ENCODE measurements around the gene LGALS7.
"Not testable (repeated sequence)": the region's sequence is repeated elsewhere in the genome, so short reads cannot be mapped to it uniquely, and the experiment has no call there.

Gene LGALS7

GRCh38 chr19:38770228-38770948 is 2.9 kb downstream of the LGALS7 start:
- not testable (repeated sequence) for DNase-seq

- DNase-seq, result peak; percentile 76 to 79
Measured at GRCh38 chr19:38769635-38770211, 3.6 kb downstream of the LGALS7 start.

DNA sequence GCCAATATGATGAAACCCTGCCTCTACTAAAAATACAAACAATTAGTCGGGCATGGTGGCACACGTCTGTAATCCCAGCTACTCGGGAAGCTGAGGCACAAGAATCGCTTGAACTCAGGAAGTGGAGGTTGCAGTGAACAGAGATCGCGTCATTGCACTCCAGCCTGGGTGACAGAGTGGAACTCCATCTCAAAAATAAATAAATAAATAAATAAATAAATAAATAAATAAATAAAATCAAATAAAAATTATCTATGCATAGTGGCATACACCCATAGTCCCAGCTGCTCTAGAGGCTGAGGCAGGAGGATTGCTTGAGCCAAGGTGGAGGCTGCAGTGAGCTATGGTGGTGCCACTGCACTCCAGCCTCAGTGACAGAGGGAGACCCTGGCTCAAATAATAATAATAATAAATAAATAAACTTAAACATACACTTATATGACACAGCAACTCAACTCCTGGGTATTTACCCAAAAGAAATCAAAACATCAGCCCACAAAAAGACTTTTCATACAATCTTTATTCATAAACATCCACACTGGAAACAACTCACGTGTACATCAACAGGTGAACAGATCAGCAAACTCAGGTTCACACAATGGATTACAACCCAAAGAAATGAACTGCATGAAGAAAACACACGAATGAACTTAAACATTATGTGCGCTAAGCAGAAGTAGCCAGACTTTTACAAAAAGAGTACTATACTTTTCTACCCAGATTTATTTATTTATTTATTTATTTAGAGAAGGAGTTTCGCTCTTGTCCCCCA is 6.9 kb downstream of the LGALS7 start:
- DNase-seq, result no peak

- DNase-seq, result no peak
Measured at GRCh38 chr19:38765214-38765613, 8.1 kb downstream of the LGALS7 start.

DNA sequence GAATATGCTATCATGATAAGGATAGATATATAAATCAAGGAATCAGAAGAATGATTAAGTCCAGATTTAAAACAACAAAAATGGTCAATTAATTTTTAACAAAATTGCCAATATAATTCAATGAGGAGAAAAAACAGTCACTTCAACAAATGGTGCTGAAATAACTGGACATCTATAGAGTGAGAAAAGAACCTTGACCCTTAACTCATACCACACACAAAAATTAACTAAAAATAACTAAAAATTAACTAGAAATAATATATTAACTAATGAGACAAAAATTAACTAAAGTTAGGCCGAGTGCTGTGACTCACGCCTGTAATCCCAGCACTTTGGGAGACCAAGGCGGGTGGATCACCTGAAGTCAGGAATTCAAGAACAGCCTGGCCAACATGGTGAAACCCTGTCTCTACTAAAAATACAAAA is 9.5 kb downstream of the LGALS7 start:
- DNase-seq, result no peak

DNA sequence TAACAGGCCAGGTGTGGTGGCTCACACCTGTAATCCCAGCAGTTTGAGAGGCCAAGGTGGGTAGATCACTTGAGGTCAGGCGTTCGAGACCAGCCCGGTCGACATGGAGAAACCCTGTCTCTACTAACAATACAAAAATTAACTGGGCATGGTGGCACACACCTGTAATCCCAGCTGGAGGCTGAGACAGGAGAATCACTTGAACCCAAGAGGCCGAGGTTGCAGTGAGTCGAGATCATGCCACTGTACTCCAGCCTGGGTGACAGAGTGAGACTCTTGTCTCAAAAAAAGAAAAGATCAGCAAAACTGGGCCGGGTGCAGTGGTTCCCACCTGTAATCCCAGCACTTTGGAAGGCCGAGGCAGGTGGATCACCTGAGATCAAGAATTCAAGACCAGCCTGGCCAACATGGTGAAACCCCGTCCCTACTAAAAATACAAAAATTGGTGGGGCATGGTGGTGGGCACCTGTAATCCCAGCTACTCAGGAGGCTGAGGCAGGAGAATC is 11.4 kb downstream of the LGALS7 start:
- DNase-seq, result not testable (repeated sequence)

DNA sequence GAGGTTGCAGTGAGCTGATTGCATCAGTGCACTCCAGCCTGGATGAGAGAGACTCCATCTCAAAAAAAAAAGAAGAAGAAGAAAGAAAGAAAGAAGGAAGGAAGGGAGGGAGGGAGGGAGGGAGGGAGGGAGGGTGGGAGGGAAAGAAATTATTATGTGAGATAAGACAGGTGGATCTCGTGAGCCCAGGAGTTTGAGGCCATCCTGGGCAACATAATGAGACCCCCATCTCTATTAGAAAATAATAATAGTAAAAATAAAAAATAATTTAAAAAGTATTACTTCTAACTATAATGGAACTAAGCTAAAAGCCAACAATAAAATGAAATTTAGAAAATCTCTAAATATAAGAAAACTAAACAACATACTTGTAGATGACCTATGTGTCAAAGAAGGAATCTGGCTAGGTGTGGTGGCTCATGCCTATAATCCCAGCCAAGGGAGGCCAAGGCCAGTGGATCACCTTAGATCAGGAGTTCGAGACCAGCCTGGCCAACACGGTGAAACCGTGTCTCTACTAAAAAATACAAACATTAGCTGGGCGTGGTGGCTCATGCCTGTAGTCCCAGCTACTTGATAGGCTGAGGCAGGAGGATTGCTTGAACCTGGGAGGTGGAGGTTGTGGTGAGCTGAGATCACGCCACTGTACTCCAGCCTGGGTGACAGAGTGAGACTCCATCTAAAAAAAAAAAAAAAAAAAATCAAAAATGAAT is 12.4 kb downstream of the LGALS7 start:
- DNase-seq, result not testable (repeated sequence)

DNA sequence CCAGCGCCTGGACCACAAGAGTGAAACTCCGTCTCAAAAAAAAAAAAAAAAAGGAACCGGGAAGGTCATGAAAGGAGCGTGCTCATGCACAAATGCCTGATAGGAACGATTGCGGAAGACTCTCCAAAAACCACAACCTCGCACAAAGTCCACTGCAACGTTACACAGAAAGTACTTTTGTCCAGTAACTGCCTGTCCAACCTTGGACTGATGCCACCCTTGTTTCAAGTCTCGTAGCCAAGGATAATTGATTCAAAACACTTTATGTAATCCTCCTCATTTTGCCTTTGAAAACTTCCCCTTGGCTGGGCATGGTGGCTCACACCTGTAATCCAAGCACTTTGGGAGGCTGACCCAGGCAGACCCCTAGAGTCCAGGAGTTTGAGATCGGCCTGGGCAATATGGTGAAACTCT is 13.7 kb downstream of the LGALS7 start:
- no peak for DNase-seq

DNA sequence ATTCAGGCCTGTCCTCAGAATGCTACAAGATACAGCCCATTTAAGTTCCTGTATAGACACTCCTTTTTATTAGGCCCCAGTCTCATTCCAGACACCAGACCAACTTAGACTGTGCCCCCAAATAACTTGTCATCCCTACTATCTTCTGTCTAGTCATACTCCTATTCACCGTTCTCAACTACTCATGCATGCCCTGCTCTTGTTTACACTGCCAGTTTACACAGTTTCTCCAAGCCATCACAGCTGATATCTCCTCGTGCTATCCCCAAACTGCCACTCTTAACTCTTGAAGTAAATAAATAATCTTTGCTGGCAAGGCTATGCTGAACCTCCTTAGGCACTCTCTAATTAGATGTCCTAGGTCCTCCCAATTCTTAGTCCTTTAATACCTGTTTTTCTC is 19.1 kb downstream of the LGALS7 start:
- not testable (repeated sequence) for DNase-seq

DNA sequence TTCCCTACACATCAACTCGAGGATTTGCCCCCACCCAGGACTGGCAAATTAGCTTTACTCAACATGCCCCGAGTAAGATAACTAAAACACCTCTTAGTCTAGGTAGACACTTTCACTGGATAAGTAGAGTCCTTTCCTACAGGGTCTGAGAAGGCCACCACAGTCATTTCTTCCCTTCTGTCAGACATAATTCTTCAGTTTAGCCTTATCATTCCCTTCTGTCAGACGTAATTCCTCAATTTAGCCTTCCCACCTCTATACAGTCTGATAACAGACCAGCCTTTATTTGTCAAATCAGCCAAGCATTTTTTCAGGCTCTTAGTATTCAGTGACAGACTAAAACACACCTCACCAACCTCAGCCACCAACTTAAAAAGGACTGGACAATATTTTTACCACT is 19.5 kb downstream of the LGALS7 start:
- DNase-seq, result not testable (repeated sequence)

- no peak for DNase-seq
Measured at GRCh38 chr19:38745316-38745715, 28.0 kb downstream of the LGALS7 start.

DNA sequence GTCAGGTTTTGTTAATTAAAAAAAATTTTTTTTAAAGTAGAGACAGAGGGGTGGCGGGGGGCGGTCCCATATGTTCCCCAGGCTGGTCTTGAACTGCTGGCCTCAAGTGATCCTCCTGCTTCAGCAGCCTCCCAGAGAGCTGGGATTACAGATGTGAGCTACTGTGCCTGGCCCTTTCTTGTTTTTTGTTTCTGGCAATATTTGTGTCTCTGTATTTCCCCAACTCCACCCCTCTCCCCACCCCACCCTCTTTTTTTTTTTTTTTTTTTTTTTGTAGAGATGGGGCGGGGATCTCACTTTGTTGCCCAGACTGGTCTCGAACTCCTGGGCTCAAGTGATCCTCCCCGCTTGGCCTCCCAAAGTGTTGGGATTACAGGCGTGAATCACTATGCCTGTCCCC is 28.4 kb downstream of the LGALS7 start:
- DNase-seq, result no peak

- no peak for DNase-seq
Measured at GRCh38 chr19:38744298-38744681, 29.0 kb downstream of the LGALS7 start, which contains the start of gene CAPN12. CAPN12 (minus strand) TSS chr19:38744474; CDS start chr19:38744165, 309 bp downstream.

DNA sequence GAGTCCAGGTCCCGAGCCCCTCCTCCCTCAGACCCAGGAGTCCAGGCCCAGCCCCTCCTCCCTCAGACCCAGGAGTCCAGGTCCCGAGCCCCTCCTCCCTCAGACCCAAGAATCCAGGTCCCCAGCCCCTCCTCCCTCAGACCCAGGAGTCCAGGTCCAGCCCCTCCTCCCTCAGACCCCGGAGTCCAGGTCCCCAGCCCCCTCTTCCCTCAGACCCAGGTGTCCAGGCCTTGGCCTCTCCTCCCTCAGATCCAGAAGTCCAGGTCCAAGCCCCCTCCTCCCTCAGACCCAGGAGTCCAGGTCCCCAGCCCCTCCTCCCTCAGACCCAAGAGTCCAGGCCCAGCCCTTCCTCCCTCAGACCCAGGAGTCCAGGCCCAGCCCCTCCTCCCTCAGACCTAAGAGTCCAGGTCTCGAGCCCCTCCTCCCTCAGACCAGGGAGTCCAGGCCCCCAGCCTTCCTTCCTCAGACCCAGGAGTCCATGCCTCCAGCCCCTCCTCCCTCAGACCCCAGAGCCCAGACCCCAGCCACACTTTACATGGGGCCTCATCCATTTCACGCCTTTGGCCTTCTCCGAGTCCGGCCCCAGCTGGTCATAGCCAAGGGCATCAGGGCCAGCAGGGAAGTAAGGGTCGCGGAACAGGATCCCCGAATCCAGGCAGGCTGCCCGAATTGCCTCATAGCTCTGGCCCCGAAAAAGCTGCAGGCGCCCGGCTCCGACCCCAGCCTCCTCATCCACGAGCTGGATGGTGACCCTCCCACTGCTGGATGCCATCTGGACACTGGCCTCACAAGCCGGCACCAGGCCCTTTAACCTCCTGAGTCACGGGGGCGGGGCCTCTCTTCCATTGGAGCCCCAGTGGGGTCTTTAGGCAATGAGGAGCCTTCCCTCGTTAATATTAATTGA is 29.7 kb downstream of the LGALS7 start:
- DNase-seq, result no peak

GRCh38 chr19:38742906-38743305 is 30.4 kb downstream of the LGALS7 start:
- DNase-seq, result no peak

- DNase-seq, result no peak
Measured at GRCh38 chr19:38742296-38742695, 31.0 kb downstream of the LGALS7 start.

GRCh38 chr19:38741670-38742069 is 31.6 kb downstream of the LGALS7 start:
- DNase-seq, result no peak

DNA sequence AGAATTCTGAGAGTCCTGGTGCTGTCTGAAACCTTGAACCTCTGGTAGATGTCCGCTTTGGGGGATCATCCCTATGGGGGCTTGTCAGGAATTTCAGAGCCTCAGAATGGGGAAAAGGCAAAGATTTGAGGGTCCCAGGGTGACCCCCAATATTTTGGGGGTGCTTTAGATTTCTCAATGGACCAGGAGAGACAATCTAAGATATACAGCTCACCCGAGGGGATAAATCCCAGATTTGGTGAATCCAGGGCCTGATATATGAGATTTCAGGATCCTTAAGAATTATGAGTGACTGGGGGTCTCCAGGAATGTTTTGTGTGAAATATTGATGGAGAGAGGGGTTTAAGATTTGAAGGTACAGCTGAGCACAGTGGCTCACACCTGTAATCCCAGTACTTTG is 32.4 kb downstream of the LGALS7 start:
- DNase-seq, result no peak

DNA sequence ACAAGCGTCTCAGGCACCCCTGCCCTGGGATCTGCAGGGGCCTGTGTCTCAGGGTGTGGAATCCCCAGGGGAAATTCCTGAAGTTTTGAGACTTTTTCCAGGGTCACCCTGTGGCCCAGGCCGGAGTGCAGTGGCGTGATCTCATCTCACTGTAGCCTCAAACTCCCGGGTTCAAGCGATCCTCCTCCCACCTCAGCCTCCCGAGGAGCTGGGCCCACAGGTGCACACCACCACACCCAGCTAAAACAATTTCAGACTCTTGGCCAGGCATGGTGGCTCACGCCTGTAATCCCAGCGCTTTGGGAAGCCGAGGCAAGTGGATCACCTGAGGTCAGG is 33.1 kb downstream of the LGALS7 start:
- DNase-seq, result no peak

- DNase-seq, result no peak
Measured at GRCh38 chr19:38739440-38740256, 33.7 kb downstream of the LGALS7 start.

All from bone marrow (tissue), 2 donors.